GM18519 (cell line): ENCODE measurements around the gene IL2RA.
"Not testable (repeated sequence)": the region's sequence is repeated elsewhere in the genome, so short reads cannot be mapped to it uniquely, and the experiment has no call there.

Experiments used
- ATAC-seq: cut with Tn5 transposase; IDR thresholded peaks from one replicate; pipeline ENCODE4 v1.9.1; 2021; ENCODE audit warnings: mild to moderate bottlenecking, moderate library complexity; ENCODE audit not compliant: unreplicated experiment, low FRiP score

The IL2RA gene

DNA sequence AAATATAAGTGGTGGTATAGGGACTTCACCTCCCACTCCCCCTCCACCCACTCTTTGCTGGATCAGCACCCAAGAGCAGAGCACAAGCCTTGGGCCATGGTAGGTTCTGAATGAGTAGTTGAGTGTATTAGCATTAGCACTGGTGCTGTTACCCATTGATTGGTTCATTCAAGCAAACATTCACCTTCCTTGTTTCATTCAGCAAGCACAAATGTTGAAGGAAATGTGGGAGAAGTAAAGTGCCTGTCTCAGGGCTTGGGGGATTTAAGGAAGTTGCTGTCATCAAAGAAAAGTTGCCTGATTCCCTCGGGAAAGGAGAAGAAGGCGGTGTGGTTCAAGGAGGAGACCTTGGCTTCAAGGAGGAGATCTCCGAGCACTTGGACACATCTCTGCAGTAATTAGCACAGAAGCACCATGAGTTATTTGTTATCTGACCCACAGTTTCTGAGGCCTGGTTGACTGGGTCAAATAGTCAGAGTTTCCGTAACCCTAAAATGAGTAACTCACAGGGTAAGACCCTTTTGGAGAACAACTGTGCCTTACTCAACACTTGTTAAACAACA is 17.3 kb downstream of the IL2RA start:
- ATAC-seq: no peak

DNA sequence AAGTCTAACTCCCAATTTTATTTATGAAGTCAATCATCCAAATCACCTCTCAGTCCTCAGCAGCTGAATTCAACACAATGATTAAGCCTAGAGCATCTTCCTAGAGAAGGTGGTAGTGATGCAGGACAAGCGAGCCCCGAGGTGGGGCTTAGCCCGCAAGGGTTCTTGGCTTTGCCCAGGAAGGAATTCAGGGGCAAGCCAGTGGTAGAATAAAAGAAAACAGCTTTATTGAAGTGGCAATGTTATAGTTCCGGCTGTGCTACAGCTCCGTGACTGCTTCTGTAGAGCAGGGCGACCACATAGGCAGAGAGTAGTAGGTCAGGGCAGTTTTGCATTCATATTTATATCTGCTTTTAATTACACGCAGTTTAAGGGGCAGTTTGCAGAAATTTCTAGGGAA is 18.1 kb downstream of the IL2RA start:
- ATAC-seq: no peak

DNA sequence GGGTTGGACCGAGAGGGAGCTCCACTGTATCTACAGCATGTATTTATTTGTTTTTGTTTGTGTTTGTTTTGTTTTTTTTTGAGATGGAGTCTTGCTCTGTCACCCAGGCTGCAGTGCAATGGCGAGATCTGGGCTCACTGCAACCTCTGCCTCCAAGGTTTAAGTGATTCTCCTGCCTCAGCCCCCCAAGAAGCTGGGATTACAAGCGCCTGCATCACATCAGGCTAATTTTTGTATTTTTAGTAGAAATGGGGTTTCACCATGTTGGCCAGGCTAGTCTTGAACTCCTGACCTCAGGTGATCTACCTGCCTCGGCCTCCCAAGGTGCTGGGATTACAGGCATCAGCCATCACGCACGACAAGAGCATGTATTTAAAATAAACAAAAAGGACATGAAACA is 18.8 kb downstream of the IL2RA start:
- ATAC-seq: not testable (repeated sequence)

DNA sequence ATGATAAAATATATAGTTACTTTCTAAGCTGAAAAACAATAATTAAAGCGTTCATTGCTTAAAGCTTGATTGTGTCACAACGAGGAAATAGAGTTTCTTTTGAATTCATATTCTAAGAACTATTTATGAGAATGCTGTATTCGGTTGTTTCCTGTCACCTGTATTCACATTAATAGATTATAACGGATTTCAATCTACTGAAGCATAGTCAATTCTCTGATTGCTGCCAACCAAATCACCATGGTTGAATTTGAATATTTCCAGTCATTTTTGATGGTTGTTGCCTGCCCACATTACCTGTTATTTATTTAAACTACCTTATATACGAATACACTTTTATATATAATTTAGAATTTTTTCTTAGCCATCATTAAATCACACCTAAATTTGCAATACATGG is 22.0 kb downstream of the IL2RA start:
- ATAC-seq: no peak

DNA sequence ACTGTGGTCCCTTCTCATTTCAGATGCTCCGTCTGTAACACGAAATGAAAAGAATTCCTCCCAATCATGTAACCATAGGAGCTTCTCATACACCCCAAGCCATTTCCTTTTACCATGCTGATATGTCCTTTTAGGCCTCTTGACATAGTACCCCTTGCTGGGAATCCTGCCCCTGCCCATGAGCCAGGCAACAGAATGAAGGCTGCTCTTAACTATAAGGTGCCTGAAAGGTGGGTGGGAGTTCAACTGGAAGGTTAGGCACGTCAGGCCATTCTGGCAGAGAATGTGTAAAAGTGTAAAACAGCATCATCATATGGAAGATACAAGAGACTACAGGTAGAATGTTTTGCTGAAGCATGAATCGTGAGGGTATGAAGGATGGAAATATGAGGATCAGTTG is 22.5 kb downstream of the IL2RA start:
- ATAC-seq: no peak

DNA sequence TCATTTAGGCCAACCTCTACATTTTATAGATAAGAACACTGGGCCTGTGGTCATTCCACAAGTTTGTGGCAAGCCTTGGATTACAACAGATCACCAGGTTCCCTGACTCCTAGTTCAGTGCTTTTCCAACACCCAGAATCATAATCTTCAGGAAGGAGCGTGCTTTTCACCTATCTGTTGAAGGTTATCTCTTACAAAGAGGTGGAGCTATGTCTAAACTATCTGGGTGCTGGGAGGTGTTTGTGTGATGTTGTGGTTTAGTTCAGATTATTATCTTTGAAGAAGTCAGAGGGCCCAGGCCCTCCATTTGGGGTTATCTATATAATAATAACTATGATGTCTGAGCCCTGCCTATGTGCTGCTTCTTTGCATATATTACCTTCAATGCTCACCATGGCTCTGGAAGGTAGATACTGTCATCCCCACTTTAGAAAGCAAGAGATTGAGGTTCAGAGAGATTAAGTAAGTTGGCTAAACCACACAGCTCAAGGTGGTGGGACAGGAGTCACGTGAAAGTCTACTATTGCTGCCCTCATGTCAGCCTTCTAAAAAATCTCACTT is 24.0 kb downstream of the IL2RA start:
- ATAC-seq: no peak

GRCh38 chr10:6037422-6037821 is 24.7 kb downstream of the IL2RA start:
- ATAC-seq: no peak

- ATAC-seq: no peak
Measured at GRCh38 chr10:6036861-6037321, 25.3 kb downstream of the IL2RA start.

DNA sequence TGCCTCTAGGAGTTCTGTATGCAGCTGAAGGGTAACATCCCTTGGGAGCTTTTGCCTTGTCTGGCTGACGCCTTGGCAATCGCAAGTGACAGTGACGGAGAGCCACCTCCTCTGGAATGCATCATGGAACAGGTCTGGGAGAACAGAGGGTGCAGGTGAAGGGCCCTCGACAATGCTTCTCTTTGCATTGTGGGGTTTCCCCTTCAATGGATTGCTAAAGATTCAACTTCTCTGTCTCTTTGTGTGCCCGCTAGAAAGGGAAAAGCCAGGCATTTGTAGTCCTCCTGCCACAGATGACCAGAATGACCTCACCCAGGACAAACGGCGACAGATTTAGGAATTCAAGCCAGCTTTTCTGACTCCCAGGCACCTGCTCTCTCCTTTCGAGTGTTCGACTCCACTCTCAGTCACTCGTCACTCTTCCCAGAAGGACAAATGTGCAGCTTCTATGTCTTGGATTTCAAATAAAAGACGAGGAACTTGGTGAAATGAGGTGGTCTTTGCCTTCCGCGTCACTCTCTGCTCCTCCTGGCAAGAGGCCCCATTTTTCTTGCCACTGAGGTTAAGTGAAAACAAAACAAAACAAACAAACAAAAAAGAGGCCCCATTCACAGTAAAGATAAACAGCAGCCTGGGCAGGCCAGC is 26.1 kb downstream of the IL2RA start:
- no peak for ATAC-seq

DNA sequence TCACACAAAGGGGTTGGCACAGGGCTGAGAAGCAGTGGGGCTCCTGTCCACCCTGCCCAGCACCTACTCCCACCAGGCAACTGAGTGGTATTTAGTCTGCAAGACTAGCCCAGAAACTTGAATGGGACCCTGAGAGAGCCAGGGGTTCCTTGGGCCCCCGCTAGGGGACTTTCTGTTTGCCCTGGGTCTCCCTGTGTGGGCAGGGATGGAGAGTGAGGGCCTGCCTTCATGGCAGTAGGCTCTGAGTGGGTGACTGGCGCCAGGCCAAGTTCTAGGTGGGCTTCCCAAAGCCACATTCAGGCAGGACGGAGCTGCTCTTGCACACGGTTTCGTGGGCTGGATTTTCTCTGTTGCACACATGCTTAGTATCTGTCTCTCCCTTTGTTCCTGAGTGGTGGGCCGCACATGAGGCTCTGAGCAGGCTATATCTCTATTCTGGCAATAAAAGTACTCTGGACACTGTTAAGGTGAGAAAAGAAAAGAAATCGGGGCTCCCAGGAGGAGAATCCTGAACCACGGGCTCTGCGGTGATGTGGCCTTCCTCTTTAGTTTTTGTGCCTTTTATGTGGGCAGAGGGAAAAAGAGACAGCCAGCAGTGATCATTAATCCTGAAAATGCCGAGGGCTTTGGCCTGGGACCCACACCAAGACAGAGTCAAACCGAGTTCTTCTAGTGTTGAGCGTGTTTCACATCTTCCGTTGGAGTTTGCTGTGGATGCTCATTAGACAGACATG is 26.9 kb downstream of the IL2RA start:
- no peak for ATAC-seq

DNA sequence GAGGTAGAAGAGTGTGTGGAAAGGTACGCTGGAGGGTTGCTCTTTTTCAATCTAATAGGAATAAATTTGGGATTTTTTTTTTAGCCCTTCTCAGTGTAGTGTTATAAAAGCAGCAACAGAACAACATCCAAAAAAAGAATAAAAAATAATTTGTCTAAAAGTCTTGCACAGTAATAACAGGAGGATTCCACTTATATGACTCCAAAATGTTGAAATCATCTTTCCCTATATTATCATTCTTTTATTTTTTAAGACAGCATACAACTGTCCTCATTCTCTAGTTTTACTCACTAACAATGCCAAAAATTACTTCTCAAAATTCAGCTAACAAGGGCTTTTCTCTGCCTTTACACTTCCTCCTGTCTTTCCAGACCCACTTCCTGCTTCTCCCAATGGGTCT is 27.8 kb downstream of the IL2RA start:
- no peak for ATAC-seq

- ATAC-seq: no peak
Measured at GRCh38 chr10:6033954-6034353, 28.2 kb downstream of the IL2RA start.

DNA sequence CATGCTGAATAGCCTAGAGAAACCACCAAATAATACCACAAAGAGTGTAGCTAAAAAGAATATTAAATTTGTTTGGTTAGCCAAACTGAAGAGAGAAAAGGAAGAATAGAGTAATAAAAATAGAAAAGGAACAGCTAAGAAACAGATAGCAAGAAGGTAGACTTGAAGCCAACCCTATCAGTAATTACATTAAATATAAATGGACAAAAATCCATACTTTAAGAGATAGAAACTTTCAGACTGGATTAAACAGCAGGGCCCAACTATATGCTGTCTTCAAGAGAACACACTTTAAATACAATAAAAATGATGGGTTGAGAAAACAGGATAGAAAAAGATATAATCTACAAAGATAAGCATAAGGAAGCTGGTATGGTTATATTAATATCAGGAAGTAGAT is 31.2 kb downstream of the IL2RA start:
- ATAC-seq: no peak

DNA sequence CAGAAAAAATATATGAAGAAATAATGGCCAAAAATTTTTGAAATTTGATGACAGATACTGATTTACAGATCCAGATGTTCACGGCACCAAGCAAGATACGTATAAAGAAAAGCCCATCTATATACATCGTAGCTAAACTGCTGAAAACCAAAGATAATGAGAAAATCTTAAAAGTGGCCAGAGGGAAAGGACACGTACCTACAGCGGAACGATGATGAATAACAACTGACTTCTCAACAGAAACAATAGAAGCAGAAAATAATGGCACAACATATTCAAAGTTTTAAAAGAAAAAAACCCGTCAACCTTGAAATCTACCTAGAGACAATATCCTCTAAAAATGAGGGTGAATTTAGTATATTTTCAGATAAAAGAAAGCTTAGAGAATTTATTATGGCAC is 31.9 kb downstream of the IL2RA start:
- ATAC-seq: no peak

DNA sequence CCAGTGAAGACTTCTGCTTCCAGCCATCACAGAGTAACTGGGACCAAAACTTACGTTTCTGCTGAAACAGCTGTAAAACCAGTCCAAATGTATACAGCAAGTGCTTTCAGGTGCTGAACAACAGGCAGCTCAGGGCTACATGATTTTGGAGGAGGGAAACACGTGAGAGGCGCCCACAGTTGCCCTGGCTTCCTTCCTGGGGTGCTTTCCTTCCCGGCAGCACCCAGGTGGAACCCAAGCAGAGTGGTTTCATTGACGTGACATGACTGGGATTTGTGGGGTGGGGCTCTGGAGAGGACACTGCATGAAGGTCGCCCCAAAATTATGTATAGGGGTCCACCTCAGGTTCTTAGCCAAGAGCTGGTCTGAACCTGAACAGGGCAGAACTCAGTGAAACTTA is 34.2 kb downstream of the IL2RA start:
- no peak for ATAC-seq

DNA sequence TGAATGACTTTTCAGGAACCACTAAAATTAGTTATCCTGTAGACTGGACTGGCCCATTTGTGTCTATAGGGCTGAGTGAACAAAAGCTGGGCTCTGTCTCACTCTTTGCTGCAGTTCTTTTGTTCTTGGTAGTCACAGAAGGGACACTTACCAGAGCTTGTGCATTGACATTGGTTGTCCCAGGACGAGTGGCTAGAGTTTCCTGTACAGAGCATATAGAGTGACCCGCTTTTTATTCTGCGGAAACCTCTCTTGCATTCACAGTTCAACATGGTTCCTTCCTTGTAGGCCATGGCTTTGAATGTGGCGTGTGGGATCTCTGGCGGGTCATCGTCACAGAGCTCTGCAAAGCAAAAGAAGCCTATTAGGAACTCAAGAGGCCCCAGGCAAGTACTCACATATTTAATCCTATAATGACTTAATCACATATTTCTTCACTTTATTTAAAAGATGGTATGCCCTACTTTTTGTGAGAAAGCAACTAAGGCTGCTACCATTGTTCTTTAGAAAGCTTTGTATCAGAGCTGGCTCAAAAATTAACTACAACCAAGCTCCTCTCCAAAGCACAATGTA is 36.4 kb downstream of the IL2RA start:
- ATAC-seq: no peak

DNA sequence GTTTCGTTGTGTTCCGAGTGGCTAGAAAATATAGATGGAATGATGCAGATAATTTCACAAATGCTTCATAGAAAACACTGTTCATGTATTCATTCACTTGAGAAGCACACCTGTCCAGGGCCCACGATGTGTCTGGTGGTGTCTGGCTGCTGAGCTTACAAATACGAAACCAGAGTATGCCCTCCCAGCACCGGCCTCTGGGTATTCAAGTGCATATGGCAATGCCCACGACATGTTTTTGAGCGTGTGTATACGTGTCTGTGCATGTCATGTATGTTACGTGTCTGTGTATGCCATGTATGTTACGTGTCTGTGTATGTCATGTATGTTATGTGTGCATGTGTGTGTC is 37.9 kb downstream of the IL2RA start:
- ATAC-seq: no peak

GRCh38 chr10:6023661-6024333 is 38.4 kb downstream of the IL2RA start:
- no peak for ATAC-seq

GRCh38 chr10:6022660-6023059 is 39.5 kb downstream of the IL2RA start:
- ATAC-seq: no peak

- no peak for ATAC-seq
Measured at GRCh38 chr10:6020826-6021225, 41.3 kb downstream of the IL2RA start.

GRCh38 chr10:6019796-6020195 is 42.4 kb downstream of the IL2RA start:
- no peak for ATAC-seq
